Prostate gland (tissue), 2 donors: ENCODE results near the gene ARHGAP19.

Experiments used
- CTCF ChIP-seq, 4 experiments: fragments of 200-600 bp in 2 of 4; fragments of 450-650 bp in 2 of 4; sonication (generic) in 2 of 4; IDR thresholded peaks; 1 replicate in 3 of 4; 2 replicates in 1 of 4; pipeline ENCODE4 v1.5.1; 2016 to 2019; ENCODE audit warnings: antibody characterized with exemption in 4 of 4, mild to moderate bottlenecking in 2 of 4, moderate library complexity in 2 of 4
- POLR2A ChIP-seq: fragments of 450-650 bp; IDR thresholded peaks from one replicate; pipeline ENCODE4 v1.6.1; 2016; ENCODE audit warnings: antibody characterized with exemption, mild to moderate bottlenecking
- POLR2AphosphoS5 ChIP-seq: sonication (generic); formaldehyde crosslinking; IDR thresholded peaks from one replicate; pipeline ENCODE4 v1.6.1; 2017; ENCODE audit warnings: antibody characterized with exemption

GRCh38 chr10:97176226-97176625, 116.2 kb downstream of the ARHGAP19 start:
- TF ChIP-seq POLR2A, result no peak
- no peak for TF ChIP-seq CTCF (IDR thresholded peaks at IDR 0.05)
- TF ChIP-seq POLR2AphosphoS5, result no peak
